HL-60 (cell line): ENCODE results near the gene PRRT3.

ENCODE experiments used
- CTCF ChIP-seq: IDR thresholded peaks from one replicate; pipeline ENCODE4 v1.5.1; 2011; ENCODE audit warnings: low read length, control low read depth, inconsistent platforms; ENCODE audit not compliant: insufficient read depth
- GABPA ChIP-seq: IDR thresholded peaks from 2 replicates; pipeline ENCODE4 v1.6.1; 2012; ENCODE audit warnings: low read depth
- TF ChIP-seq, protein P1 (sequence below): IDR thresholded peaks from 2 replicates; pipeline ENCODE4 v1.6.1; 2012; ENCODE audit warnings: low read depth; ENCODE audit not compliant: insufficient replicate concordance

DNA sequence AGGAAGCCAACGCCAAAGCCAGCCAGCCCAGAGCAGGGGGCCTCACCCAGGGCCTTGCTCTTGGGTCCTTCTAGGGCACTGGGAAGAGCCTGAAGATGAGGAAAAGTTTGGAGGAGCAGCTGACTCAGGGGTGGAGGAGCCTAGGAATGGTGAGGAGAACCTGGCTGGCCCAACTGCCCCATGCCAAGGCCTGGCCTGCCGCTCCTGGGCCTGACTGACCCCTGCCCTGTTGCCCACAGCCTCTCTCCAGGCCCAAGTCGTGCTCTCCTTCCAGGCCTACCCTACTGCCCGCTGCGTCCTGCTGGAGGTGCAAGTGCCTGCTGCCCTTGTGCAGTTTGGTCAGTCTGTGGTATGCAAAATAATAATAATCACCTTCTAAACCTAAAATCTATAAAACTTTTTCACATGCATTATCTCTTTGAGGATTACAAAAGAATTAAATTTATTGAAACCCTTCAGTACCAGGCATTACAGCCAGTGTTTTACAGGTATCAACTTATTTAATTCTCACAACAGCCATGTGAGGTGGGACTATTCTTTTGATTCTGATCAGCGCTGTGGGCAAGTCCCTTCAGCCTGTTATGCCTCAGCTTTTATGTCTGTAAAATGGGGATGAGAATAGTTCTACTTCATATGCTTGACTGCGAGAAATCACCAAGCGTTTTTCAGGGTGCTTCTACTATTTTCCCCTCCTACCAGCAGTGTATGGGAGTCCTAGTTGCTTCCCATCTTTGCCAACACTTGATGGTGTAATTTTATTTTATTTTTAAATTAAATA, 33.8 kb downstream of the PRRT3 start:
- TF ChIP-seq CTCF (no peak), GABPA (no peak)
- TF ChIP-seq, protein P1, sequence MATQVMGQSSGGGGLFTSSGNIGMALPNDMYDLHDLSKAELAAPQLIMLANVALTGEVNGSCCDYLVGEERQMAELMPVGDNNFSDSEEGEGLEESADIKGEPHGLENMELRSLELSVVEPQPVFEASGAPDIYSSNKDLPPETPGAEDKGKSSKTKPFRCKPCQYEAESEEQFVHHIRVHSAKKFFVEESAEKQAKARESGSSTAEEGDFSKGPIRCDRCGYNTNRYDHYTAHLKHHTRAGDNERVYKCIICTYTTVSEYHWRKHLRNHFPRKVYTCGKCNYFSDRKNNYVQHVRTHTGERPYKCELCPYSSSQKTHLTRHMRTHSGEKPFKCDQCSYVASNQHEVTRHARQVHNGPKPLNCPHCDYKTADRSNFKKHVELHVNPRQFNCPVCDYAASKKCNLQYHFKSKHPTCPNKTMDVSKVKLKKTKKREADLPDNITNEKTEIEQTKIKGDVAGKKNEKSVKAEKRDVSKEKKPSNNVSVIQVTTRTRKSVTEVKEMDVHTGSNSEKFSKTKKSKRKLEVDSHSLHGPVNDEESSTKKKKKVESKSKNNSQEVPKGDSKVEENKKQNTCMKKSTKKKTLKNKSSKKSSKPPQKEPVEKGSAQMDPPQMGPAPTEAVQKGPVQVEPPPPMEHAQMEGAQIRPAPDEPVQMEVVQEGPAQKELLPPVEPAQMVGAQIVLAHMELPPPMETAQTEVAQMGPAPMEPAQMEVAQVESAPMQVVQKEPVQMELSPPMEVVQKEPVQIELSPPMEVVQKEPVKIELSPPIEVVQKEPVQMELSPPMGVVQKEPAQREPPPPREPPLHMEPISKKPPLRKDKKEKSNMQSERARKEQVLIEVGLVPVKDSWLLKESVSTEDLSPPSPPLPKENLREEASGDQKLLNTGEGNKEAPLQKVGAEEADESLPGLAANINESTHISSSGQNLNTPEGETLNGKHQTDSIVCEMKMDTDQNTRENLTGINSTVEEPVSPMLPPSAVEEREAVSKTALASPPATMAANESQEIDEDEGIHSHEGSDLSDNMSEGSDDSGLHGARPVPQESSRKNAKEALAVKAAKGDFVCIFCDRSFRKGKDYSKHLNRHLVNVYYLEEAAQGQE, result no peak
